ENCODE results near the gene POMT1.
"Not testable (repeated sequence)": the region's sequence is repeated elsewhere in the genome, so short reads cannot be mapped to it uniquely, and the experiment has no call there.

Gene POMT1, protein sequence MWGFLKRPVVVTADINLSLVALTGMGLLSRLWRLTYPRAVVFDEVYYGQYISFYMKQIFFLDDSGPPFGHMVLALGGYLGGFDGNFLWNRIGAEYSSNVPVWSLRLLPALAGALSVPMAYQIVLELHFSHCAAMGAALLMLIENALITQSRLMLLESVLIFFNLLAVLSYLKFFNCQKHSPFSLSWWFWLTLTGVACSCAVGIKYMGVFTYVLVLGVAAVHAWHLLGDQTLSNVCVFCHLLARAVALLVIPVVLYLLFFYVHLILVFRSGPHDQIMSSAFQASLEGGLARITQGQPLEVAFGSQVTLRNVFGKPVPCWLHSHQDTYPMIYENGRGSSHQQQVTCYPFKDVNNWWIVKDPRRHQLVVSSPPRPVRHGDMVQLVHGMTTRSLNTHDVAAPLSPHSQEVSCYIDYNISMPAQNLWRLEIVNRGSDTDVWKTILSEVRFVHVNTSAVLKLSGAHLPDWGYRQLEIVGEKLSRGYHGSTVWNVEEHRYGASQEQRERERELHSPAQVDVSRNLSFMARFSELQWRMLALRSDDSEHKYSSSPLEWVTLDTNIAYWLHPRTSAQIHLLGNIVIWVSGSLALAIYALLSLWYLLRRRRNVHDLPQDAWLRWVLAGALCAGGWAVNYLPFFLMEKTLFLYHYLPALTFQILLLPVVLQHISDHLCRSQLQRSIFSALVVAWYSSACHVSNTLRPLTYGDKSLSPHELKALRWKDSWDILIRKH

GRCh38 chr9:131502781-131503625 is at the start of gene POMT1:
POMT1 (plus strand) TSS chr9:131502918; CDS start chr9:131504219, 1,301 bp downstream.
- Mint-ChIP-seq H3K9me3 (no peaks in the 10 kb centered on the region), H3K36me3 (ENCODE audit: low read depth) (peaks cover 36% of the 10 kb centered on the region), H3K27me3 (no peaks in the 10 kb centered on the region), H3K4me1 (ENCODE audit: low read depth) (peaks cover 62% of the 10 kb centered on the region), H3K4me3 (peak within 1 kb of the TSS; percentile 94), H3K27ac (peak within 1 kb of the TSS; percentile 88)

DNA sequence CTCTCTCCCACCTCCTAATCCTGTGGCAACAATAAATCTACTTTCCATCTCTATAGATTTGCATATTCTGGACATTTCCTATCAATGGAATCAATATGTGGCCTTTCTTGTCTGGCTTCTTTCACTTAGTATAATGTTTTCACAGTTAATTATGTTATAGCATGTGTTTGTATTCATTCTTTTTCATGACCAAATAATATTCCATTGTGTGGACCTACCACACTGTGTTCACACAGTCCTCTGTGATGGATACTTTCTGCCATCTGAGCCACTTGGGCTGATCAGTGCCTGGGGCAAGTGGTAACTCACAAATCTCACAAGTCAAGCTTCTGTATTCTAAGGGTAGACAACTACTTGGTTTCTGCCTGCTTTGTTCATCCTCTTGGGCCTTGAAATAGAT is 48.7 kb upstream of the POMT1 start:
- H3K27ac Mint-ChIP-seq, result no peak overlapping the region

GRCh38 chr9:131455655-131456054 is 47.1 kb upstream of the POMT1 start:
- H3K4me3 Mint-ChIP-seq; H3K4me1 Mint-ChIP-seq (ENCODE audit: low read depth); H3K9me3 Mint-ChIP-seq; H3K27me3 Mint-ChIP-seq: not testable (repeated sequence)
- Mint-ChIP-seq H3K36me3 (ENCODE audit: low read depth) (peaks cover 76% of the 10 kb centered on the region), H3K27ac (peak overlapping the region; percentile 49)

More for the DNA sequence above, 48.7 kb upstream of the POMT1 start:
- Mint-ChIP-seq H3K4me1 (ENCODE audit: low read depth) (peaks cover 2% of the 10 kb centered on the region), H3K9me3 (no peaks in the 10 kb centered on the region), H3K4me3 (no peak overlapping the region), H3K27me3 (no peaks in the 10 kb centered on the region), H3K36me3 (ENCODE audit: low read depth) (peaks cover 75% of the 10 kb centered on the region)

GRCh38 chr9:131457746-131458145 is 45.0 kb upstream of the POMT1 start:
- no peaks in the 10 kb centered on the region for H3K27me3 Mint-ChIP-seq
- no peak overlapping the region for H3K4me3 Mint-ChIP-seq
- H3K4me1 Mint-ChIP-seq (ENCODE audit: low read depth), result no peaks in the 10 kb centered on the region
- peaks cover 71% of the 10 kb centered on the region for H3K36me3 Mint-ChIP-seq (ENCODE audit: low read depth)
- H3K9me3 Mint-ChIP-seq, result no peaks in the 10 kb centered on the region
- no peak overlapping the region for H3K27ac Mint-ChIP-seq

DNA sequence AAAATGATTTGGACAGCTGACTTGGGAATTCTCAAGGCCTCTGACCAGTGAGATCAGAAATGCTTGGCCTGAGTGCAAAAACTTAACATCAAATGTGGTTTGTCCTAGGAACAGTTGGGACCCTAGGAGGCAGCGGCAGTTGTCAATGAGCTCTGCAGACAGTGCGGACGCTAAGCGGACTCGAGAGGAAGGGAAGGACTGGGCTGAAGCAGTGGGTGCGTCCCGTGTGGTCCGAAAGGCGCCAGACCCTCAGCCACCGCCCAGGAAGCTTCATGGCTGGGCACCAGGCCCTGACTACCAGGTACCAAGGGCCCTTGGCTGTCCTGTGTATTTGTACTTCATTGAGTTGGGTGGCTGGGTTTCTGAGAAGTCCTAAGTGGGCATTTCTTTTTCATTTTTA is 43.7 kb upstream of the POMT1 start:
- Mint-ChIP-seq H3K27ac (peak overlapping the region; percentile 63), H3K4me1 (ENCODE audit: low read depth) (no peaks in the 10 kb centered on the region), H3K36me3 (ENCODE audit: low read depth) (peaks cover 64% of the 10 kb centered on the region), H3K4me3 (no peak overlapping the region), H3K27me3 (no peaks in the 10 kb centered on the region), H3K9me3 (no peaks in the 10 kb centered on the region)

- Mint-ChIP-seq H3K27ac (no peak overlapping the region), H3K4me1 (ENCODE audit: low read depth) (no peaks in the 10 kb centered on the region), H3K4me3 (no peak overlapping the region), H3K9me3 (no peaks in the 10 kb centered on the region), H3K36me3 (ENCODE audit: low read depth) (peaks cover 69% of the 10 kb centered on the region), H3K27me3 (no peaks in the 10 kb centered on the region)
Observed at GRCh38 chr9:131461166-131461565, 41.6 kb upstream of the POMT1 start.

DNA sequence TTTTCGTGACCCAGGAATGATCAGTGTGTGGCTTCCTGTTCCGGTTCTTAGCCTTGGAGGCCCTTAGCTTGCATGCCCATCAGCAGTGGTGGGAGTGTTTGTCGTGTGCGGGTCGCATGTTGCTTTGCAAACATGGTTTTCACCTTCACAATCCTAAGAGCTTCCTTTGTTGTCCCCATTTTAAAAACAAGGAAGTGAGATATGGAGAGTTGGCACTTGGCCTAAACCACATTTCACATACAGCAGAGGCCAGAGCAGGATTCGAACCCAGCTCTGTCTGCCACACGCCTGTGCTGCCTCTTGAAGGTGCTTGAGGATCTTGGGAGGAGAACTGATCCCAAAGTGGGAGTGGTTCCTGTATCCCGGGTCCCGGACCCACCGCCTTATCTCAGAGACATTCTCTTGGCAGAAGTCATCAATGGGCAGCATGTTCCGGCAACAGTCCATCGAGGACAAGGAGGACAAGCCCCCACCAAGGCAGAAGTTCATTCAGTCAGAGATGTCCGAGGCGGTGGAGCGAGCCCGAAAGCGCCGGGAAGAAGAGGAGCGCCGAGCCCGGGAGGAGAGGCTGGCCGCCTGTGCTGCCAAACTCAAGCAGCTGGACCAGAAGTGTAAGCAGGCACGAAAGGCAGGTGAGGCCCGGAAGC is 38.2 kb upstream of the POMT1 start:
- Mint-ChIP-seq H3K27me3 (no peaks in the 10 kb centered on the region), H3K27ac (no peak overlapping the region), H3K36me3 (ENCODE audit: low read depth) (peaks cover 66% of the 10 kb centered on the region), H3K4me3 (no peak overlapping the region), H3K4me1 (ENCODE audit: low read depth) (no peaks in the 10 kb centered on the region), H3K9me3 (no peaks in the 10 kb centered on the region)

GRCh38 chr9:131465401-131465800 is 37.3 kb upstream of the POMT1 start:
- Mint-ChIP-seq H3K27ac (no peak overlapping the region), H3K9me3 (no peaks in the 10 kb centered on the region), H3K4me1 (ENCODE audit: low read depth) (no peaks in the 10 kb centered on the region), H3K27me3 (no peaks in the 10 kb centered on the region), H3K4me3 (no peak overlapping the region), H3K36me3 (ENCODE audit: low read depth) (peaks cover 66% of the 10 kb centered on the region)

GRCh38 chr9:131467214-131467935 is 35.3 kb upstream of the POMT1 start:
- Mint-ChIP-seq H3K36me3 (ENCODE audit: low read depth) (peaks cover 68% of the 10 kb centered on the region), H3K27me3 (no peaks in the 10 kb centered on the region), H3K9me3 (no peaks in the 10 kb centered on the region), H3K4me3 (no peak overlapping the region), H3K4me1 (ENCODE audit: low read depth) (no peaks in the 10 kb centered on the region), H3K27ac (no peak overlapping the region)

DNA sequence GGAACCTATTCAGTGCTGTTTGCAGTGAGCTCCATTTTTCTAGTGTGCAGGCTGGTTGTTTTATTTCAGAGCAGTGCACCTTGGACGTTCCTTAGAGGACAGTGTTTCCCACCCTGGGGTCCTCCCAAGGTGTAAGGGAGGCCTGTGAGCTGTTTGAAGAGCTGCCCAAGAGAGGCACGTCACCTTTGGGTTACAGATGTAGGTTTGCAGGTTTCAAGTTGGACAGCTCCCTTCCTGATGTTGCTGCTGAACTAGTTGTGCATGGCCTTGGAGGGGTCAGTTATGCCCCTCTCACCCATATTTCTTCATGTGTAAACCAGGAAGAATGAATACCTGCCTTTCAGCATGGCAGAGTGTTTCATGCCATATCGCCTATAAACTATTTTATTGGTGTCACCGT is 34.7 kb upstream of the POMT1 start:
- H3K9me3 Mint-ChIP-seq, result no peaks in the 10 kb centered on the region
- H3K27ac Mint-ChIP-seq, result no peak overlapping the region
- no peak overlapping the region for H3K4me3 Mint-ChIP-seq
- H3K4me1 Mint-ChIP-seq (ENCODE audit: low read depth), result no peaks in the 10 kb centered on the region
- H3K36me3 Mint-ChIP-seq (ENCODE audit: low read depth), result peaks cover 74% of the 10 kb centered on the region
- no peaks in the 10 kb centered on the region for H3K27me3 Mint-ChIP-seq

GRCh38 chr9:131469356-131469755 is 33.4 kb upstream of the POMT1 start:
- no peak overlapping the region for H3K4me3 Mint-ChIP-seq
- peaks cover 81% of the 10 kb centered on the region for H3K36me3 Mint-ChIP-seq (ENCODE audit: low read depth)
- no peak overlapping the region for H3K27ac Mint-ChIP-seq
- no peaks in the 10 kb centered on the region for H3K4me1 Mint-ChIP-seq (ENCODE audit: low read depth)
- no peaks in the 10 kb centered on the region for H3K9me3 Mint-ChIP-seq
- no peaks in the 10 kb centered on the region for H3K27me3 Mint-ChIP-seq

DNA sequence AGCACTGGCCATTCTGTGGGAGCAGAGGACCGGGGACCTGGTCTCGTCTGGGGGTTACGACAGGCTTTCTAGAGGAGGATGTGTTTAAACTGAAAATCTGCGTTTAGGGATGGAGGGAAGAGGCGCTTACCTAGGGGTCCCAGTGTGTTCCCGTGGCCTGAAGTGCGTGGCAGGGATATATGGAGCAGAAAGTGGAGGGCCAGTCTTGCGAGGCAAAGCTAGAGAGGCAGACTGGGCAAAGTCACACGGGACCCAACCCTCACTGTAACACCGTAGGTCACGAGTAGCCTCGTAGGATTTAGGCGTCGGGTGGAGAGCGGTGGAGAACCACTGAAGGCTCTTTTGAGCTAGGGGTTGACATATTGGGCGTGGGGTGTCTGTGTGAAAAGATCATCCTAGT is 32.8 kb upstream of the POMT1 start:
- H3K27ac Mint-ChIP-seq, result peak overlapping the region; percentile 13
- H3K27me3 Mint-ChIP-seq, result no peaks in the 10 kb centered on the region
- peaks cover 81% of the 10 kb centered on the region for H3K36me3 Mint-ChIP-seq (ENCODE audit: low read depth)

DNA sequence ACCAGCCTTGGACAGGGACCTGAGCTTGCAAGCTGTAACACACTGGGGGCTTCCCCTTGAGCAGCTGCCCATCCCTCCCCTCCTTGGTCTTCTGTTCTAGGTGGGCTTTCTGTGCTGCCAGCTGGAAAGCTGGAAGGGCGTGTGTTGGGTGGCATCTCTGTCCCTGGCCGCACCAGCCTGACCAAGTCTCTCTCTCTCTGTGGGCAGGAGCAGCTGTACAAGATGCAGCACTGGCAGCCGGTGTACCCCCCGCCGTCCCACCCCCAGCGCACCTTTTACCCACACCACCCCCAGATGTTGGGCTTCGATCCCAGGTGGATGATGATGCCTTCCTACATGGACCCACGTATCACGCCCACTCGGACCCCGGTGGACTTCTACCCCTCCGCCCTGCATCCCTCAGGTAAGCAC is 32.1 kb upstream of the POMT1 start:
- no peak overlapping the region for H3K27ac Mint-ChIP-seq
- H3K4me1 Mint-ChIP-seq (ENCODE audit: low read depth), result no peaks in the 10 kb centered on the region
- H3K27me3 Mint-ChIP-seq, result no peaks in the 10 kb centered on the region
- H3K36me3 Mint-ChIP-seq (ENCODE audit: low read depth), result peaks cover 76% of the 10 kb centered on the region
- H3K9me3 Mint-ChIP-seq, result no peaks in the 10 kb centered on the region
- no peak overlapping the region for H3K4me3 Mint-ChIP-seq

More for the DNA sequence above, 32.8 kb upstream of the POMT1 start:
- Mint-ChIP-seq H3K4me3 (no peak overlapping the region), H3K4me1 (ENCODE audit: low read depth) (no peaks in the 10 kb centered on the region), H3K9me3 (no peaks in the 10 kb centered on the region)

- peaks cover 69% of the 10 kb centered on the region for H3K36me3 Mint-ChIP-seq (ENCODE audit: low read depth)
- H3K4me1 Mint-ChIP-seq (ENCODE audit: low read depth); H3K27me3 Mint-ChIP-seq; H3K4me3 Mint-ChIP-seq; H3K27ac Mint-ChIP-seq; H3K9me3 Mint-ChIP-seq: not testable (repeated sequence)
Observed at GRCh38 chr9:131472085-131472484, 30.6 kb upstream of the POMT1 start.

Measured in stimulated activated naive CD8-positive, alpha-beta T cell treated with anti-CD3 and anti-CD28 coated beads, Interleukin-15, Interleukin-2, amounts not matched to agents 100 ng/mL and 50 ng/mL, for 24 hours (primary cell).